GM23338 (cell line): ENCODE results near the gene DCAF17. TPM values are rescaled to one million over a fixed set of nuclear protein-coding genes. Genes with fewer than 3 reads are reported as not detected.

Source experiments
- ATAC-seq: fragments of 200-7000 bp; cut with Tn5 transposase; 3 replicates; pipeline ENCODE4 v1.9.1; 2020
- DNase-seq: peaks from one replicate; pipeline ENCODE4 v3.0.0-alpha.2; 2015; ENCODE audit warnings: low spot score
- H2AFZ ChIP-seq: fragments of 200-600 bp; sonication (generic); 2 replicates; pipeline ENCODE4 v1.8.0; 2016; ENCODE audit warnings: antibody characterized with exemption, mild to moderate bottlenecking, moderate library complexity
- H3F3A ChIP-seq: fragments of 200-600 bp; sonication (generic); replicated peaks from 2 replicates; pipeline ENCODE4 v1.8.0; 2017; ENCODE audit warnings: antibody characterized with exemption, mixed run types, low read depth
- H3K27ac ChIP-seq: fragments of 200-600 bp; sonication (generic); 2 replicates; pipeline ENCODE4 v1.6.1; 2016; ENCODE audit warnings: low read depth
- H3K27me3 ChIP-seq: fragments of 200-600 bp; sonication (generic); 2 replicates; pipeline ENCODE4 v1.8.0; 2016; ENCODE audit warnings: mild to moderate bottlenecking, mixed run types, moderate library complexity; ENCODE audit not compliant: insufficient read depth
- H3K36me3 ChIP-seq: fragments of 200-600 bp; sonication (generic); 2 replicates; pipeline ENCODE4 v1.8.0; 2016; ENCODE audit warnings: mild to moderate bottlenecking; ENCODE audit not compliant: insufficient read depth
- H3K4me1 ChIP-seq: fragments of 200-600 bp; sonication (generic); 2 replicates; pipeline ENCODE4 v1.8.0; 2016; ENCODE audit warnings: mild to moderate bottlenecking, moderate library complexity; ENCODE audit not compliant: insufficient read depth
- H3K4me2 ChIP-seq: fragments of 200-600 bp; sonication (generic); 2 replicates; pipeline ENCODE4 v1.7.1; 2017; ENCODE audit warnings: mixed run types
- H3K4me3 ChIP-seq: fragments of 200-600 bp; sonication (generic); 2 replicates; pipeline ENCODE4 v1.6.1; 2016; ENCODE audit warnings: mixed run types
- H3K79me2 ChIP-seq: fragments of 200-600 bp; sonication (generic); replicated peaks from 2 replicates; pipeline ENCODE4 v1.8.0; 2017; ENCODE audit warnings: mild to moderate bottlenecking; ENCODE audit not compliant: insufficient read depth
- H3K9me2 ChIP-seq: fragments of 200-600 bp; sonication (generic); 2 replicates; pipeline ENCODE4 v1.8.0; 2017; ENCODE audit not compliant: insufficient read depth
- H4K20me1 ChIP-seq: fragments of 200-600 bp; sonication (generic); replicated peaks from 2 replicates; pipeline ENCODE4 v1.8.0; 2017; ENCODE audit warnings: mild to moderate bottlenecking; ENCODE audit not compliant: insufficient read depth
- H3K27ac Mint-ChIP-seq: 2 replicates; pipeline ENCODE4 v1.8.0; 2020; ENCODE audit warnings: inconsistent platforms, mild to moderate bottlenecking, moderate library complexity, mixed read lengths
- H3K27me3 Mint-ChIP-seq: 3 replicates; pipeline ENCODE4 v1.8.0; 2022; ENCODE audit warnings: low read depth, mild to moderate bottlenecking, moderate library complexity, mixed read lengths, inconsistent platforms; ENCODE audit not compliant: insufficient read depth, poor library complexity
- H3K36me3 Mint-ChIP-seq: 3 replicates; pipeline ENCODE4 v1.8.0; 2021; ENCODE audit warnings: low read depth, mild to moderate bottlenecking, inconsistent platforms, moderate library complexity, mixed read lengths
- H3K4me1 Mint-ChIP-seq: 3 replicates; pipeline ENCODE4 v1.8.0; 2020; ENCODE audit warnings: mild to moderate bottlenecking, inconsistent platforms, mixed read lengths
- H3K4me3 Mint-ChIP-seq: 3 replicates; pipeline ENCODE4 v1.8.0; 2021; ENCODE audit warnings: moderate library complexity, mild to moderate bottlenecking, inconsistent platforms, mixed read lengths
- H3K9me3 Mint-ChIP-seq: 3 replicates; pipeline ENCODE4 v1.8.0; 2020; ENCODE audit warnings: moderate library complexity, mild to moderate bottlenecking, inconsistent platforms, mixed read lengths
- CREB1 ChIP-seq: fragments of 250-450 bp; sonication (Bioruptor Pico); IDR thresholded peaks from 2 replicates; pipeline ENCODE4 v1.5.0; 2020; ENCODE audit warnings: low read depth, mild to moderate bottlenecking, moderate library complexity
- EZH2 ChIP-seq: fragments of 200-600 bp; sonication (generic); IDR thresholded peaks from one replicate; pipeline ENCODE4 v1.8.0; 2017; ENCODE audit warnings: antibody characterized with exemption, mild to moderate bottlenecking, low read depth; ENCODE audit not compliant: unreplicated experiment
- EZH2phosphoT487 ChIP-seq: fragments of 200-600 bp; sonication (generic); IDR thresholded peaks from one replicate; pipeline ENCODE4 v1.8.1; 2018; ENCODE audit warnings: antibody characterized with exemption; ENCODE audit not compliant: unreplicated experiment
- JUNB ChIP-seq: IDR thresholded peaks from one replicate; pipeline ENCODE4 v1.6.1; 2016; ENCODE audit warnings: antibody characterized with exemption; ENCODE audit not compliant: unreplicated experiment
- NANOG ChIP-seq: IDR thresholded peaks from 2 replicates; pipeline ENCODE4 v1.6.1; 2016; ENCODE audit warnings: antibody characterized with exemption, borderline replicate concordance
- POLR2AphosphoS5 ChIP-seq: IDR thresholded peaks from 2 replicates; pipeline ENCODE4 v1.6.1; 2016; ENCODE audit warnings: antibody characterized with exemption, low read depth
- STAT1 ChIP-seq: IDR thresholded peaks from one replicate; pipeline ENCODE4 v1.6.1; 2016; ENCODE audit warnings: antibody characterized with exemption; ENCODE audit not compliant: unreplicated experiment
- ZNF114 ChIP-seq: fragments of 250-450 bp; sonication (Bioruptor Pico); IDR thresholded peaks from 2 replicates; pipeline ENCODE4 v1.5.0; 2020; ENCODE audit warnings: mild to moderate bottlenecking, moderate library complexity
- ZNF331 ChIP-seq: fragments of 250-450 bp; sonication (Bioruptor Pico); IDR thresholded peaks from 2 replicates; pipeline ENCODE4 v1.5.0; 2020; ENCODE audit warnings: low read depth, mild to moderate bottlenecking, moderate library complexity
- polyA plus RNA-seq: library from polyadenylated mRNA; unstranded; fragments of >200 nt; fragmentation: Nextera tagmentation; extraction: Ambion mirVana; gene quantifications from 2 replicates; pipeline ENCODE4 v1.2.1, GENCODE V29; 2016
- total RNA-seq: library from RNA; depleted of rRNA; stranded (reverse); fragments of >200 nt; shearing (Covaris generic); gene quantifications from 2 replicates; pipeline ENCODE4 v1.2.3, GENCODE V29; 2014
- TF ChIP-seq, protein P1 (sequence below): fragments of 250-450 bp; sonication (Bioruptor Pico); IDR thresholded peaks from 2 replicates; pipeline ENCODE4 v1.5.0; 2020; ENCODE audit warnings: mild to moderate bottlenecking, moderate library complexity
- TF ChIP-seq, protein P2 (sequence below): IDR thresholded peaks from one replicate; pipeline ENCODE4 v1.6.1; 2018; ENCODE audit warnings: antibody characterized with exemption; ENCODE audit not compliant: unreplicated experiment
- TF ChIP-seq, protein P3 (sequence below), 2 experiments: fragments of 200-600 bp in 1 of 2; sonication (generic) in 1 of 2; conservative IDR thresholded peaks; 2 replicates each; pipeline versions ENCODE4 v1.5.1 to v1.6.1; 2016 to 2017; ENCODE audit warnings: antibody characterized with exemption in 2 of 2, low read depth in 2 of 2, mild to moderate bottlenecking in 2 of 2, moderate library complexity in 1 of 2
- TF ChIP-seq, protein P4 (sequence below): IDR thresholded peaks from 2 replicates; pipeline ENCODE4 v1.6.1; 2016; ENCODE audit warnings: antibody characterized with exemption

Gene DCAF17
- total and polyA plus RNA-seq, 2 experiments from 2014 or later: 11.0 to 37.3 TPM

DNA sequence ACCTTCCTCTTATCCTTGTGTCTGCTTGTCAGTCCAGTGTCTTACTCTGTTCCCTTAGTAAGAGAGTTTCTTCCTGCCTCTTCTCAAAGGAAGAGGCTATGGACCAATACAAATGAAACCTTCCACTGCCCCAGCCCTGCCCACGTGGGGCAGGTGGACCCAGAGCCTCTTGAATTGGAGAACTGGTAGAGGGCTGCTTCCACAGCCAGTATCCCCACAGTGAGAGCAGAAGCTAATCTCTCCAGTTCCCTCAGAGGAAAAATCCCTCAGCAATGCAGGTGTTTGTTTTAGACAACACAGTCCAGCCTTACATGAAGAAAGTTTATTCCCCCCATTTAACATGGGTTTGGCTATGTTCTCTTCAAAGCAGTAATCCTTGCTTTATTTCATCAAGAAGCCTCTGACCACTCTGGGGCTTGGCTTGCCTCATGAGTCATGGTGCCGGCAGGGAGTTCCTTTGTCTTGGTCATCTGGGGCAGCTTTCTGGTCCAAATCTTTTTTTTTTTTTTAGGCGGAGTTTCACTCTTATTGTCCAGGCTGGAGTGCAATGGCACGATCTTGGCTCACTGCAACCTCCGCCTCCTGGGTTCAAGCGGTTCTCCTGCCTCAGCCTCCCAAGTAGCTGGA, 81.8 kb downstream of the DCAF17 start:
- Mint-ChIP-seq H3K4me3 (no peak overlapping the region), H3K36me3 (no peaks in the 10 kb centered on the region), H3K4me1 (peaks cover 12% of the 10 kb centered on the region), H3K27me3 (peaks cover 5% of the 10 kb centered on the region), H3K9me3 (no peaks in the 10 kb centered on the region; the same call in 2 of the 3 replicates), H3K27ac (no peak overlapping the region)
- TF ChIP-seq NANOG (no peak), POLR2AphosphoS5 (no peak), JUNB (no peak), EZH2phosphoT487 (no peak), CREB1 (CRISPR knock-in tag) (no peak), ZNF331 (CRISPR knock-in tag) (no peak), STAT1 (no peak), ZNF114 (CRISPR knock-in tag) (no peak), EZH2 (no peak)
- TF ChIP-seq, protein P1, sequence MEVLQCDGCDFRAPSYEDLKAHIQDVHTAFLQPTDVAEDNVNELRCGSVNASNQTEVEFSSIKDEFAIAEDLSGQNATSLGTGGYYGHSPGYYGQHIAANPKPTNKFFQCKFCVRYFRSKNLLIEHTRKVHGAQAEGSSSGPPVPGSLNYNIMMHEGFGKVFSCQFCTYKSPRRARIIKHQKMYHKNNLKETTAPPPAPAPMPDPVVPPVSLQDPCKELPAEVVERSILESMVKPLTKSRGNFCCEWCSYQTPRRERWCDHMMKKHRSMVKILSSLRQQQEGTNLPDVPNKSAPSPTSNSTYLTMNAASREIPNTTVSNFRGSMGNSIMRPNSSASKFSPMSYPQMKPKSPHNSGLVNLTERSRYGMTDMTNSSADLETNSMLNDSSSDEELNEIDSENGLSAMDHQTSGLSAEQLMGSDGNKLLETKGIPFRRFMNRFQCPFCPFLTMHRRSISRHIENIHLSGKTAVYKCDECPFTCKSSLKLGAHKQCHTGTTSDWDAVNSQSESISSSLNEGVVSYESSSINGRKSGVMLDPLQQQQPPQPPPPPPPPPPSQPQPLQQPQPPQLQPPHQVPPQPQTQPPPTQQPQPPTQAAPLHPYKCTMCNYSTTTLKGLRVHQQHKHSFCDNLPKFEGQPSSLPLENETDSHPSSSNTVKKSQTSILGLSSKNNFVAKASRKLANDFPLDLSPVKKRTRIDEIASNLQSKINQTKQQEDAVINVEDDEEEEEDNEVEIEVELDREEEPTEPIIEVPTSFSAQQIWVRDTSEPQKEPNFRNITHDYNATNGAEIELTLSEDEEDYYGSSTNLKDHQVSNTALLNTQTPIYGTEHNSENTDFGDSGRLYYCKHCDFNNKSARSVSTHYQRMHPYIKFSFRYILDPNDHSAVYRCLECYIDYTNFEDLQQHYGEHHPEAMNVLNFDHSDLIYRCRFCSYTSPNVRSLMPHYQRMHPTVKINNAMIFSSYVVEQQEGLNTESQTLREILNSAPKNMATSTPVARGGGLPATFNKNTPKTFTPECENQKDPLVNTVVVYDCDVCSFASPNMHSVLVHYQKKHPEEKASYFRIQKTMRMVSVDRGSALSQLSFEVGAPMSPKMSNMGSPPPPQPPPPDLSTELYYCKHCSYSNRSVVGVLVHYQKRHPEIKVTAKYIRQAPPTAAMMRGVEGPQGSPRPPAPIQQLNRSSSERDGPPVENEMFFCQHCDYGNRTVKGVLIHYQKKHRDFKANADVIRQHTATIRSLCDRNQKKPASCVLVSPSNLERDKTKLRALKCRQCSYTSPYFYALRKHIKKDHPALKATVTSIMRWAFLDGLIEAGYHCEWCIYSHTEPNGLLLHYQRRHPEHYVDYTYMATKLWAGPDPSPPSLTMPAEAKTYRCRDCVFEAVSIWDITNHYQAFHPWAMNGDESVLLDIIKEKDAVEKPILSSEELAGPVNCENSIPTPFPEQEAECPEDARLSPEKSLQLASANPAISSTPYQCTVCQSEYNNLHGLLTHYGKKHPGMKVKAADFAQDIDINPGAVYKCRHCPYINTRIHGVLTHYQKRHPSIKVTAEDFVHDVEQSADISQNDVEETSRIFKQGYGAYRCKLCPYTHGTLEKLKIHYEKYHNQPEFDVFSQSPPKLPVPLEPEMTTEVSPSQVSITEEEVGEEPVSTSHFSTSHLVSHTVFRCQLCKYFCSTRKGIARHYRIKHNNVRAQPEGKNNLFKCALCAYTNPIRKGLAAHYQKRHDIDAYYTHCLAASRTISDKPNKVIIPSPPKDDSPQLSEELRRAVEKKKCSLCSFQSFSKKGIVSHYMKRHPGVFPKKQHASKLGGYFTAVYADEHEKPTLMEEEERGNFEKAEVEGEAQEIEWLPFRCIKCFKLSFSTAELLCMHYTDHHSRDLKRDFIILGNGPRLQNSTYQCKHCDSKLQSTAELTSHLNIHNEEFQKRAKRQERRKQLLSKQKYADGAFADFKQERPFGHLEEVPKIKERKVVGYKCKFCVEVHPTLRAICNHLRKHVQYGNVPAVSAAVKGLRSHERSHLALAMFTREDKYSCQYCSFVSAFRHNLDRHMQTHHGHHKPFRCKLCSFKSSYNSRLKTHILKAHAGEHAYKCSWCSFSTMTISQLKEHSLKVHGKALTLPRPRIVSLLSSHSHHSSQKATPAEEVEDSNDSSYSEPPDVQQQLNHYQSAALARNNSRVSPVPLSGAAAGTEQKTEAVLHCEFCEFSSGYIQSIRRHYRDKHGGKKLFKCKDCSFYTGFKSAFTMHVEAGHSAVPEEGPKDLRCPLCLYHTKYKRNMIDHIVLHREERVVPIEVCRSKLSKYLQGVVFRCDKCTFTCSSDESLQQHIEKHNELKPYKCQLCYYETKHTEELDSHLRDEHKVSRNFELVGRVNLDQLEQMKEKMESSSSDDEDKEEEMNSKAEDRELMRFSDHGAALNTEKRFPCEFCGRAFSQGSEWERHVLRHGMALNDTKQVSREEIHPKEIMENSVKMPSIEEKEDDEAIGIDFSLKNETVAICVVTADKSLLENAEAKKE: no peak
- TF ChIP-seq, protein P2, sequence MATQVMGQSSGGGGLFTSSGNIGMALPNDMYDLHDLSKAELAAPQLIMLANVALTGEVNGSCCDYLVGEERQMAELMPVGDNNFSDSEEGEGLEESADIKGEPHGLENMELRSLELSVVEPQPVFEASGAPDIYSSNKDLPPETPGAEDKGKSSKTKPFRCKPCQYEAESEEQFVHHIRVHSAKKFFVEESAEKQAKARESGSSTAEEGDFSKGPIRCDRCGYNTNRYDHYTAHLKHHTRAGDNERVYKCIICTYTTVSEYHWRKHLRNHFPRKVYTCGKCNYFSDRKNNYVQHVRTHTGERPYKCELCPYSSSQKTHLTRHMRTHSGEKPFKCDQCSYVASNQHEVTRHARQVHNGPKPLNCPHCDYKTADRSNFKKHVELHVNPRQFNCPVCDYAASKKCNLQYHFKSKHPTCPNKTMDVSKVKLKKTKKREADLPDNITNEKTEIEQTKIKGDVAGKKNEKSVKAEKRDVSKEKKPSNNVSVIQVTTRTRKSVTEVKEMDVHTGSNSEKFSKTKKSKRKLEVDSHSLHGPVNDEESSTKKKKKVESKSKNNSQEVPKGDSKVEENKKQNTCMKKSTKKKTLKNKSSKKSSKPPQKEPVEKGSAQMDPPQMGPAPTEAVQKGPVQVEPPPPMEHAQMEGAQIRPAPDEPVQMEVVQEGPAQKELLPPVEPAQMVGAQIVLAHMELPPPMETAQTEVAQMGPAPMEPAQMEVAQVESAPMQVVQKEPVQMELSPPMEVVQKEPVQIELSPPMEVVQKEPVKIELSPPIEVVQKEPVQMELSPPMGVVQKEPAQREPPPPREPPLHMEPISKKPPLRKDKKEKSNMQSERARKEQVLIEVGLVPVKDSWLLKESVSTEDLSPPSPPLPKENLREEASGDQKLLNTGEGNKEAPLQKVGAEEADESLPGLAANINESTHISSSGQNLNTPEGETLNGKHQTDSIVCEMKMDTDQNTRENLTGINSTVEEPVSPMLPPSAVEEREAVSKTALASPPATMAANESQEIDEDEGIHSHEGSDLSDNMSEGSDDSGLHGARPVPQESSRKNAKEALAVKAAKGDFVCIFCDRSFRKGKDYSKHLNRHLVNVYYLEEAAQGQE: no peak
- TF ChIP-seq, protein P3, sequence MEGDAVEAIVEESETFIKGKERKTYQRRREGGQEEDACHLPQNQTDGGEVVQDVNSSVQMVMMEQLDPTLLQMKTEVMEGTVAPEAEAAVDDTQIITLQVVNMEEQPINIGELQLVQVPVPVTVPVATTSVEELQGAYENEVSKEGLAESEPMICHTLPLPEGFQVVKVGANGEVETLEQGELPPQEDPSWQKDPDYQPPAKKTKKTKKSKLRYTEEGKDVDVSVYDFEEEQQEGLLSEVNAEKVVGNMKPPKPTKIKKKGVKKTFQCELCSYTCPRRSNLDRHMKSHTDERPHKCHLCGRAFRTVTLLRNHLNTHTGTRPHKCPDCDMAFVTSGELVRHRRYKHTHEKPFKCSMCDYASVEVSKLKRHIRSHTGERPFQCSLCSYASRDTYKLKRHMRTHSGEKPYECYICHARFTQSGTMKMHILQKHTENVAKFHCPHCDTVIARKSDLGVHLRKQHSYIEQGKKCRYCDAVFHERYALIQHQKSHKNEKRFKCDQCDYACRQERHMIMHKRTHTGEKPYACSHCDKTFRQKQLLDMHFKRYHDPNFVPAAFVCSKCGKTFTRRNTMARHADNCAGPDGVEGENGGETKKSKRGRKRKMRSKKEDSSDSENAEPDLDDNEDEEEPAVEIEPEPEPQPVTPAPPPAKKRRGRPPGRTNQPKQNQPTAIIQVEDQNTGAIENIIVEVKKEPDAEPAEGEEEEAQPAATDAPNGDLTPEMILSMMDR (conservative IDR thresholded peaks at IDR 0.05; ENCODE audit: low read depth in 2 of 2): no peak
- TF ChIP-seq, protein P4, sequence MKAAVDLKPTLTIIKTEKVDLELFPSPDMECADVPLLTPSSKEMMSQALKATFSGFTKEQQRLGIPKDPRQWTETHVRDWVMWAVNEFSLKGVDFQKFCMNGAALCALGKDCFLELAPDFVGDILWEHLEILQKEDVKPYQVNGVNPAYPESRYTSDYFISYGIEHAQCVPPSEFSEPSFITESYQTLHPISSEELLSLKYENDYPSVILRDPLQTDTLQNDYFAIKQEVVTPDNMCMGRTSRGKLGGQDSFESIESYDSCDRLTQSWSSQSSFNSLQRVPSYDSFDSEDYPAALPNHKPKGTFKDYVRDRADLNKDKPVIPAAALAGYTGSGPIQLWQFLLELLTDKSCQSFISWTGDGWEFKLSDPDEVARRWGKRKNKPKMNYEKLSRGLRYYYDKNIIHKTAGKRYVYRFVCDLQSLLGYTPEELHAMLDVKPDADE: no peak
- no peak for DNase-seq
- no peaks in the 10 kb centered on the region for H3K79me2 ChIP-seq
- no peaks in the 10 kb centered on the region for H3F3A ChIP-seq
- no peak overlapping the region for H3K4me3 ChIP-seq
- H3K27ac ChIP-seq: no peak overlapping the region
- 0 out of 2 replicates have a peak overlapping the region, but pooled peaks have one; percentile 29 for H2AFZ ChIP-seq
- peaks cover under 1% of the 10 kb centered on the region; the same call in 1 of the 2 replicates for H3K4me1 ChIP-seq
- no peak overlapping the region for H3K4me2 ChIP-seq
- H4K20me1 ChIP-seq: no peaks in the 10 kb centered on the region
- ATAC-seq: no peak
- H3K9me2 ChIP-seq: peaks cover 4% of the 10 kb centered on the region; the same call in 1 of the 2 replicates
- H3K36me3 ChIP-seq: no peaks in the 10 kb centered on the region
- H3K27me3 ChIP-seq: no peaks in the 10 kb centered on the region
